Spleen (tissue), 7 donors: ENCODE measurements around the gene GRIK1.

Experiments
- POLR2A ChIP-seq, 3 donors: fragments of 450-650 bp; IDR thresholded peaks; one replicate each; pipeline ENCODE4 v1.5.1; 2017; ENCODE audit warnings: antibody characterized with exemption in 3 of 3, mild to moderate bottlenecking in 1 of 3
- TF ChIP-seq, protein P1 (sequence below), 11 experiments: fragments of 200-600 bp in 7 of 11; fragments of 450-650 bp in 4 of 11; sonication (generic) in 4 of 11; IDR thresholded peaks in 8 of 11; conservative IDR thresholded peaks in 3 of 11; 1 replicate in 7 of 11; 2 replicates in 4 of 11; pipeline versions ENCODE4 v1.4.0 to v1.8.0; 2016 to 2021; ENCODE audit warnings: antibody characterized with exemption in 11 of 11, inconsistent platforms in 4 of 11, mild to moderate bottlenecking in 1 of 11
- donor health status: DM: no; HTN: no; CAD: no; lungs with moderate emphysema.
- donor health status: DM: no; HTN: no; CAD: no.
- donor health status: DM: no; HTN: no; CAD: no.

DNA sequence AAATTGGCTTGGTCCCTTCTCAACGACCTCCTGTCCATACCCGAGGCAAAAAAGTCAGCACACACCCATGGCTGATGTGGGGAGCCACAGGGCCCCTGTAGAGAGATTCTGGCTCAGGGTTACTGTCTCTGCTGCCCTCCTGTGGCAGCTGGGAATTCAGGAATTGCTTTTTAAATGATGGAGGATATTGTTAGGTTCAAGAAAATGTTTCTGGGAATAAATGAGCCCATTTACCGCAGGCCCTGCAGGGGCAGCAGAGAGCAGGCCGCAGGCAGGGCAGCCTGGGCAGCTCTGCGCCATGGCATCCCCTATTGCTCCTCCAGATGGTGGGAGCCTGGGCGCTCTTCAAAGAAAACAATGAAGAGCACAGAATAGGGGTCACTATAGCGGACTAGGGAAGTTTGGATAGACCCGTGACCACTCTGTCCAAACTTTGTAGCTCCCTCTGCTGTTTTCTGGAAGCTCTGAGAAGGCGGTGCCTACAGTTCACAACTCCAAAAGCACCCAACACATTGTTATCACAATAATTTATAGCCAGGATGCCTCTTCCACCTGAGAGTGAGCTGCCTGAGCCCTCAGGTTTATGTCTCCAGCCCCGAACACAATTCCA is 440.0 kb downstream of the GRIK1 start:
- TF ChIP-seq, protein P1, sequence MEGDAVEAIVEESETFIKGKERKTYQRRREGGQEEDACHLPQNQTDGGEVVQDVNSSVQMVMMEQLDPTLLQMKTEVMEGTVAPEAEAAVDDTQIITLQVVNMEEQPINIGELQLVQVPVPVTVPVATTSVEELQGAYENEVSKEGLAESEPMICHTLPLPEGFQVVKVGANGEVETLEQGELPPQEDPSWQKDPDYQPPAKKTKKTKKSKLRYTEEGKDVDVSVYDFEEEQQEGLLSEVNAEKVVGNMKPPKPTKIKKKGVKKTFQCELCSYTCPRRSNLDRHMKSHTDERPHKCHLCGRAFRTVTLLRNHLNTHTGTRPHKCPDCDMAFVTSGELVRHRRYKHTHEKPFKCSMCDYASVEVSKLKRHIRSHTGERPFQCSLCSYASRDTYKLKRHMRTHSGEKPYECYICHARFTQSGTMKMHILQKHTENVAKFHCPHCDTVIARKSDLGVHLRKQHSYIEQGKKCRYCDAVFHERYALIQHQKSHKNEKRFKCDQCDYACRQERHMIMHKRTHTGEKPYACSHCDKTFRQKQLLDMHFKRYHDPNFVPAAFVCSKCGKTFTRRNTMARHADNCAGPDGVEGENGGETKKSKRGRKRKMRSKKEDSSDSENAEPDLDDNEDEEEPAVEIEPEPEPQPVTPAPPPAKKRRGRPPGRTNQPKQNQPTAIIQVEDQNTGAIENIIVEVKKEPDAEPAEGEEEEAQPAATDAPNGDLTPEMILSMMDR (IDR thresholded peaks at IDR 0.05 in 8 of 11, conservative IDR thresholded peaks at IDR 0.05 in 3 of 11): peak in 5 of 11 experiments; percentile 10 to 35 (median 20)
- TF ChIP-seq POLR2A (IDR thresholded peaks at IDR 0.05): no peak
